Transverse colon (tissue), 4 donors: ENCODE results near the gene STARD9. TPM values are rescaled to one million over a fixed set of nuclear protein-coding genes. Genes with fewer than 3 reads are reported as not detected.

ENCODE experiments used
- DNase-seq: peaks from one replicate; pipeline ENCODE4 v3.0.0-alpha.2; 2019
- H3K27ac ChIP-seq, 4 donors: fragments of 200-600 bp; sonication (generic); 2 replicates each; pipeline ENCODE4 v1.5.1; 2016 to 2018; ENCODE audit warnings: inconsistent platforms in 4 of 4
- H3K27me3 ChIP-seq: fragments of 200-600 bp; sonication (generic); 2 replicates; pipeline ENCODE4 v1.5.1; 2017; ENCODE audit warnings: inconsistent platforms
- H3K36me3 ChIP-seq, 4 donors: fragments of 200-600 bp; sonication (generic); 2 replicates each; pipeline ENCODE4 v1.5.1; 2017 to 2019; ENCODE audit warnings: inconsistent platforms in 4 of 4
- H3K4me1 ChIP-seq, 4 donors: fragments of 200-600 bp; sonication (generic); 2 replicates each; pipeline ENCODE4 v1.5.1; 2017 to 2020; ENCODE audit warnings: inconsistent platforms in 4 of 4
- H3K4me3 ChIP-seq, 4 donors: fragments of 200-600 bp; sonication (generic); 1 replicate in 1 of 4; 2 replicates in 3 of 4; pipeline versions ENCODE4 v1.5.1 to v1.6.1; 2017 to 2019; ENCODE audit warnings: inconsistent platforms in 4 of 4
- H3K9me3 ChIP-seq, 2 donors: fragments of 200-600 bp; sonication (generic); 2 replicates each; pipeline ENCODE4 v1.5.1; 2017 to 2019; ENCODE audit warnings: inconsistent platforms in 2 of 2
- CTCF ChIP-seq, 5 experiments: fragments of 200-600 bp in 3 of 5; fragments of 450-650 bp in 2 of 5; sonication (generic) in 3 of 5; IDR thresholded peaks; 1 replicate in 2 of 5; 2 replicates in 3 of 5; pipeline ENCODE4 v1.5.1; 2016 to 2017; ENCODE audit warnings: antibody characterized with exemption in 5 of 5, inconsistent platforms in 3 of 5, mild to moderate bottlenecking in 2 of 5, moderate library complexity in 1 of 5
- EP300 ChIP-seq: sonication (generic); formaldehyde crosslinking; IDR thresholded peaks from one replicate; pipeline ENCODE4 v1.6.1; 2017; ENCODE audit warnings: antibody characterized with exemption, low read depth
- POLR2A ChIP-seq: fragments of 450-650 bp; IDR thresholded peaks from one replicate; pipeline ENCODE4 v1.6.1; 2016; ENCODE audit warnings: antibody characterized with exemption, mild to moderate bottlenecking, moderate library complexity
- POLR2AphosphoS5 ChIP-seq, 3 donors: sonication (generic); formaldehyde crosslinking; IDR thresholded peaks; one replicate each; pipeline ENCODE4 v1.6.1; 2016; ENCODE audit warnings: antibody characterized with exemption in 3 of 3
- WGBS, 2 donors: methylation state at CpG; one replicate each; pipeline ENCODE4 v1.1.5; 2018; ENCODE audit warnings: low coverage in 1 of 2; 5-methylcytosine and 5-hydroxymethylcytosine counted together
- in situ Hi-C, 4 donors: fragments of 200-750 bp; cut with MboI; loops; one replicate each; pipeline versions ENCODE4 v1.15.0 to v1.15.1; 2017; ENCODE audit warnings: low sequenced_read_pairs in 3 of 4, low pct_ligation_motif_present in 1 of 4, low pct_unique_long_range_greater_than_20kb in 1 of 4
- intact Hi-C: fragments of 100-400 bp; cut with DNase I; formaldehyde crosslinking; loops from one replicate; pipeline ENCODE4 v1.15.1; 2023; ENCODE audit warnings: low total_unique reads
- total RNA-seq, 4 donors: library from RNA; depleted of rRNA; stranded (reverse); fragments of >200 nt; gene quantifications; one replicate each; pipeline ENCODE4 v1.1.0, GENCODE V29; 2016

Gene STARD9
- 10 to 100 TPM; 11.1 to 52.5 (median 22.4) TPM for total RNA-seq

- H3K27ac ChIP-seq = peak within 1 kb of the TSS; percentile 87 to 95 (median 88)
- in situ Hi-C loops (no loop called here), intact Hi-C loops (no loop called here)
- H3K4me1 ChIP-seq = peaks cover 9 to 33% (median 20%) of the 10 kb centered on the region in 4 donors
- peak within 1 kb of the TSS; percentile 50 to 80 (median 70) for H3K4me3 ChIP-seq
- 1% methylated on average over 53 of the region's 95 CpGs; no CpG with 5 or more reads in 1 of the 2 donors for WGBS, 2 donors
- H3K36me3 ChIP-seq = no peaks in the 10 kb centered on the region
- DNase-seq = peak; percentile 98
- peak; percentile 64 to 88 (median 65) for TF ChIP-seq POLR2AphosphoS5 (IDR thresholded peaks at IDR 0.05)
- no peak for TF ChIP-seq CTCF (IDR thresholded peaks at IDR 0.05)
- peak; percentile 41 for TF ChIP-seq POLR2A
- no peak for TF ChIP-seq EP300
- peaks cover 7% of the 10 kb centered on the region for H3K27me3 ChIP-seq
- no peaks in the 10 kb centered on the region for H3K9me3 ChIP-seq
Observed at GRCh38 chr15:42575188-42576039, at the start of gene STARD9. Gene STARD9, plus strand, starts transcription at chr15:42575606. Its CDS starts 110 bp downstream, at chr15:42575716.

GRCh38 chr15:42528970-42529369 lies 46.4 kb upstream of the STARD9 start:
- Histone ChIP-seq H3K4me3 (no peak overlapping the region), H3K27ac (no peak overlapping the region), H3K9me3 (no peaks in the 10 kb centered on the region), H3K27me3 (no peaks in the 10 kb centered on the region), H3K4me1 (no peaks in the 10 kb centered on the region), H3K36me3 (peaks cover 0 to 44% (median 14%) of the 10 kb centered on the region in 4 donors)
- in situ Hi-C loops (loop anchor here in 2 of 4 donors (10.0 to 25.0 kb wide), 2 partner anchors 106 to 108 kb away; no protein-coding TSS in a partner anchor), intact Hi-C loops (no loop called here)
- no peak for DNase-seq
- WGBS, 2 donors = 71 to 87% methylated on average over 2 to 3 of the region's 3 CpGs
- TF ChIP-seq POLR2A = no peak
- TF ChIP-seq EP300 = no peak
- no peak for TF ChIP-seq CTCF (IDR thresholded peaks at IDR 0.05)
- TF ChIP-seq POLR2AphosphoS5 (IDR thresholded peaks at IDR 0.05) = no peak

- intact Hi-C loops (no loop called here), in situ Hi-C loops (loop anchor here in 1 of 4 donors (25.0 kb wide), 1 partner anchor 104 kb away; no protein-coding TSS in a partner anchor)
- H3K9me3 ChIP-seq = no peaks in the 10 kb centered on the region
- 73 to 92% methylated on average over 1 of the region's 1 CpG for WGBS, 2 donors
- DNase-seq = no peak
- no peaks in the 10 kb centered on the region for H3K4me1 ChIP-seq
- H3K4me3 ChIP-seq = no peak overlapping the region
- TF ChIP-seq CTCF (IDR thresholded peaks at IDR 0.05) (no peak), POLR2AphosphoS5 (IDR thresholded peaks at IDR 0.05) (no peak), EP300 (no peak), POLR2A (no peak)
- H3K27ac ChIP-seq = no peak overlapping the region
- peaks cover 0 to 42% (median 11%) of the 10 kb centered on the region in 4 donors for H3K36me3 ChIP-seq
- no peaks in the 10 kb centered on the region for H3K27me3 ChIP-seq
Observed at GRCh38 chr15:42533246-42533645, 42.2 kb upstream of the STARD9 start.

- Histone ChIP-seq H3K9me3 (no peaks in the 10 kb centered on the region), H3K27ac (no peak overlapping the region), H3K4me3 (no peak overlapping the region), H3K36me3 (peaks cover 0 to 13% (median 2%) of the 10 kb centered on the region in 4 donors), H3K4me1 (peaks cover 4 to 33% (median 18%) of the 10 kb centered on the region in 4 donors), H3K27me3 (no peaks in the 10 kb centered on the region)
- TF ChIP-seq POLR2A = no peak
- TF ChIP-seq POLR2AphosphoS5 (IDR thresholded peaks at IDR 0.05) = no peak
- in situ Hi-C loops = loop anchor here in 1 of 4 donors (25.0 kb wide), 1 partner anchor 92 kb away; no protein-coding TSS in a partner anchor
- intact Hi-C loops = no loop called here
- no peak for DNase-seq
- 76 to 94% methylated on average over 3 to 4 of the region's 4 CpGs for WGBS, 2 donors
Observed at GRCh38 chr15:42544853-42545629, 30.4 kb upstream of the STARD9 start.
